CD14-positive monocyte (primary cell): ENCODE measurements around the gene NMS. TPM values are rescaled to one million over a fixed set of nuclear protein-coding genes. Genes with fewer than 3 reads are reported as not detected.

Experiments
- DNase-seq, 3 donors: peaks; one replicate each; pipeline ENCODE4 v3.0.0-alpha.2; 2011 to 2022
- H2AFZ ChIP-seq: 2 replicates; pipeline ENCODE4 v1.6.0; 2012; ENCODE audit warnings: mild to moderate bottlenecking, low read depth, low read length, inconsistent platforms; ENCODE audit not compliant: insufficient read depth, poor library complexity, severe bottlenecking
- H3K27ac ChIP-seq, 2 donors: 1 replicate in 1 of 2; 2 replicates in 1 of 2; pipeline ENCODE4 v1.5.1; 2012 to 2013; ENCODE audit warnings: low read length in 2 of 2, control low read depth in 1 of 2, inconsistent platforms in 1 of 2, low read depth in 1 of 2, mild to moderate bottlenecking in 1 of 2
- H3K27me3 ChIP-seq, 2 donors: one replicate each; pipeline versions ENCODE4 v1.6.0 to v1.6.1; 2011 to 2013; ENCODE audit warnings: low read length in 2 of 2; ENCODE audit not compliant: control insufficient read depth in 2 of 2, insufficient read depth in 2 of 2
- H3K36me3 ChIP-seq, 2 donors: replicated peaks in 1 of 2; 1 replicate in 1 of 2; 2 replicates in 1 of 2; pipeline versions ENCODE4 v1.5.1 to v1.6.1; 2012 to 2013; ENCODE audit warnings: low read length in 2 of 2, control low read depth in 1 of 2, inconsistent platforms in 1 of 2, mild to moderate bottlenecking in 1 of 2; ENCODE audit not compliant: insufficient read depth in 2 of 2, control insufficient read depth in 1 of 2
- H3K4me1 ChIP-seq, 2 donors: 1 replicate in 1 of 2; 2 replicates in 1 of 2; pipeline versions ENCODE4 v1.5.1 to v1.6.1; 2012 to 2013; ENCODE audit warnings: low read length in 2 of 2, control low read depth in 1 of 2, inconsistent platforms in 1 of 2, mild to moderate bottlenecking in 1 of 2, moderate library complexity in 1 of 2; ENCODE audit not compliant: insufficient read depth in 2 of 2, control insufficient read depth in 1 of 2
- H3K4me2 ChIP-seq: replicated peaks from 2 replicates; pipeline ENCODE3; 2012; ENCODE audit warnings: low read length, moderate library complexity, mild to moderate bottlenecking; ENCODE audit not compliant: poor library complexity, severe bottlenecking; ENCODE audit errors: extremely low read depth
- H3K4me3 ChIP-seq, 3 experiments: fragments of 200-600 bp in 1 of 3; sonication (generic) in 1 of 3; replicated peaks in 1 of 3; 1 replicate in 2 of 3; 2 replicates in 1 of 3; pipeline ENCODE4 v1.5.1; 2011 to 2013; ENCODE audit warnings: low read length in 3 of 3, mild to moderate bottlenecking in 3 of 3, control low read depth in 2 of 3, low read depth in 2 of 3, inconsistent platforms in 1 of 3, moderate library complexity in 1 of 3
- H3K79me2 ChIP-seq: 2 replicates; pipeline ENCODE4 v1.6.0; 2012; ENCODE audit warnings: mild to moderate bottlenecking, control low read depth, inconsistent platforms, low read length, moderate library complexity; ENCODE audit not compliant: insufficient read depth
- H3K9ac ChIP-seq: 2 replicates; pipeline ENCODE4 v1.6.0; 2017; ENCODE audit warnings: low read length, mild to moderate bottlenecking; ENCODE audit not compliant: insufficient read depth, poor library complexity, severe bottlenecking
- H3K9me3 ChIP-seq, 2 donors: replicated peaks in 1 of 2; 1 replicate in 1 of 2; 2 replicates in 1 of 2; pipeline versions ENCODE4 v1.5.1 to v1.6.1; 2012 to 2013; ENCODE audit warnings: low read length in 2 of 2, control low read depth in 1 of 2; ENCODE audit not compliant: control insufficient read depth in 1 of 2, insufficient read depth in 1 of 2
- H4K20me1 ChIP-seq: 2 replicates; pipeline ENCODE4 v1.6.0; 2012; ENCODE audit warnings: mild to moderate bottlenecking, low read length, control low read depth, moderate library complexity; ENCODE audit not compliant: insufficient read depth
- H3K27ac Mint-ChIP-seq, 7 donors: one replicate each; pipeline ENCODE4 v1.8.0; 2020; ENCODE audit warnings: mild to moderate bottlenecking in 7 of 7, mixed read lengths in 7 of 7, moderate library complexity in 6 of 7, inconsistent platforms in 2 of 7
- H3K27me3 Mint-ChIP-seq, 3 donors: one replicate each; pipeline ENCODE4 v1.8.0; 2021 to 2022; ENCODE audit warnings: low read depth in 3 of 3, mild to moderate bottlenecking in 3 of 3, mixed read lengths in 3 of 3, moderate library complexity in 3 of 3, inconsistent platforms in 1 of 3
- H3K36me3 Mint-ChIP-seq, 2 donors: one replicate each; pipeline ENCODE4 v1.8.0; 2020; ENCODE audit warnings: mixed read lengths in 2 of 2, inconsistent platforms in 1 of 2, mild to moderate bottlenecking in 1 of 2
- H3K4me1 Mint-ChIP-seq: one replicate; pipeline ENCODE4 v1.8.0; 2020; ENCODE audit warnings: mild to moderate bottlenecking, mixed read lengths
- H3K4me3 Mint-ChIP-seq, 2 donors: one replicate each; pipeline ENCODE4 v1.8.0; 2020; ENCODE audit warnings: mild to moderate bottlenecking in 2 of 2, mixed read lengths in 2 of 2, moderate library complexity in 1 of 2
- H3K9me3 Mint-ChIP-seq, 7 donors: one replicate each; pipeline ENCODE4 v1.8.0; 2020 to 2022; ENCODE audit warnings: mixed read lengths in 7 of 7, mild to moderate bottlenecking in 6 of 7, moderate library complexity in 6 of 7, inconsistent platforms in 2 of 7
- WGBS: methylation state at CpG from one replicate; pipeline ENCODE4 v1.1.5; 2013; ENCODE audit warnings: missing lambda C conversion rate; ENCODE audit not compliant: insufficient coverage; 5-methylcytosine and 5-hydroxymethylcytosine counted together
- intact Hi-C, 2 donors: fragments of 100-400 bp; cut with micrococcal nuclease; formaldehyde crosslinking; loops; one replicate each; pipeline versions ENCODE4 v1.15.0 to v1.15.1; 2023
- polyA plus RNA-seq, 3 donors: library from polyadenylated mRNA; depleted of rRNA in 1 of 3; unstranded in 2 of 3; stranded (reverse) in 1 of 3; fragments of 300-500 nt in 2 of 3; fragments of >200 nt in 1 of 3; fragmentation: Illumina TruSeq in 2 of 3; gene quantifications; 1 replicate in 2 of 3; 2 replicates in 1 of 3; pipeline ENCODE4 v1.2.3, GENCODE V29; 2012 to 2021
- TF ChIP-seq, protein P1 (sequence below): fragments of 200-600 bp; IDR thresholded peaks from one replicate; pipeline ENCODE4 v1.8.0; 2022; ENCODE audit warnings: antibody characterized with exemption, mild to moderate bottlenecking

The NMS gene
- polyA plus RNA-seq, 3 donors, result not detected

DNA sequence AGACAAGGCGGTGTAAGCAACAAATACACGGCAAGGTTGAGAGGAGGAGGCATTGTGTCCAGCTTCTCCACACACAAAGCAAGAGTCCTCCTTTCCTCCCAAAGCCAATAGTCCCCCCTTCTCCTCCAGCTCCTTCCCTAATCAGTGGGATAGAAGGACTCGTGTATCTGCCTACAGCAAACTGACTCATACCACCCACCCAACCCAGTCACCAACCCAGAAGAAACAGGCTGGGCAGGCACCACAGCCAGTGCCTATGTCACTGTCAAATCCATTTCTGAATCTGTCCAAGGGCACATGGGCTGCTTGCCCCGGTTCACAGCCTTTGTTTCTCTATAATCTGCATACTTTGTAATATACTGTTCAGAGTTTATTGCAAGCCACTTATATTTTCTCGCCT is 19.2 kb upstream of the NMS start:
- intact Hi-C loops, result no loop called here
- peaks cover 0 to 19% (median 12%) of the 10 kb centered on the region in 7 donors for H3K9me3 Mint-ChIP-seq
- Histone ChIP-seq H3K4me1 (no peaks in the 10 kb centered on the region), H4K20me1 (no peaks in the 10 kb centered on the region), H2AFZ (no peak overlapping the region), H3K27me3 (no peaks in the 10 kb centered on the region), H3K4me2 (no peak overlapping the region), H3K36me3 (no peaks in the 10 kb centered on the region), H3K79me2 (no peaks in the 10 kb centered on the region), H3K27ac (no peak overlapping the region), H3K9ac (no peak overlapping the region), H3K4me3 (no peak overlapping the region), H3K9me3 (peaks cover 2 to 20% of the 10 kb centered on the region in 2 donors)
- 83% methylated on average over 2 of the region's 5 CpGs for WGBS
- H3K4me3 Mint-ChIP-seq, result no peak overlapping the region
- no peaks in the 10 kb centered on the region for H3K4me1 Mint-ChIP-seq
- no peaks in the 10 kb centered on the region for H3K36me3 Mint-ChIP-seq
- DNase-seq, result no peak
- no peak overlapping the region for H3K27ac Mint-ChIP-seq
- TF ChIP-seq, protein P1, sequence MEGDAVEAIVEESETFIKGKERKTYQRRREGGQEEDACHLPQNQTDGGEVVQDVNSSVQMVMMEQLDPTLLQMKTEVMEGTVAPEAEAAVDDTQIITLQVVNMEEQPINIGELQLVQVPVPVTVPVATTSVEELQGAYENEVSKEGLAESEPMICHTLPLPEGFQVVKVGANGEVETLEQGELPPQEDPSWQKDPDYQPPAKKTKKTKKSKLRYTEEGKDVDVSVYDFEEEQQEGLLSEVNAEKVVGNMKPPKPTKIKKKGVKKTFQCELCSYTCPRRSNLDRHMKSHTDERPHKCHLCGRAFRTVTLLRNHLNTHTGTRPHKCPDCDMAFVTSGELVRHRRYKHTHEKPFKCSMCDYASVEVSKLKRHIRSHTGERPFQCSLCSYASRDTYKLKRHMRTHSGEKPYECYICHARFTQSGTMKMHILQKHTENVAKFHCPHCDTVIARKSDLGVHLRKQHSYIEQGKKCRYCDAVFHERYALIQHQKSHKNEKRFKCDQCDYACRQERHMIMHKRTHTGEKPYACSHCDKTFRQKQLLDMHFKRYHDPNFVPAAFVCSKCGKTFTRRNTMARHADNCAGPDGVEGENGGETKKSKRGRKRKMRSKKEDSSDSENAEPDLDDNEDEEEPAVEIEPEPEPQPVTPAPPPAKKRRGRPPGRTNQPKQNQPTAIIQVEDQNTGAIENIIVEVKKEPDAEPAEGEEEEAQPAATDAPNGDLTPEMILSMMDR, result no peak
- no peaks in the 10 kb centered on the region for H3K27me3 Mint-ChIP-seq

DNA sequence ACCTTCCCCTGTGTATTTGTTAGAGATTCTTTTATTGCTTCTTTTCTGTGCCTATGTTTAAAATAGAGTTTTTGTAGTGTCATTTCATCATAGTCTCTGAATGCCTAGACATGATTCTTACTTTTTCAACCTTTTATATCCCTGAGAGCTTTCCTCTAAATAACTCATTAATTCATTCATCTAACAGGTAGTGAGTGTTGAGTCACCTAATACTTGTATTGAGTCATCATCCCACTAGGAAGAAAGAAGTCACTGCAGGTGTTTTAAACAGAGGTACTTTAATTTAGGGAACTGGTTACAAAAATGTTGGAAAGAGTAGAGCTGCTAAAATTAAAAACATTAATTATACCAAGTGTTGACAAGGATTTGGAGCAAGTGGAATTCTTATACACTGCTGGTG is 18.5 kb upstream of the NMS start:
- Histone ChIP-seq H3K27ac (no peak overlapping the region), H2AFZ (no peak overlapping the region), H3K79me2 (no peaks in the 10 kb centered on the region), H3K4me3 (no peak overlapping the region), H3K9ac (no peak overlapping the region), H3K4me2 (no peak overlapping the region), H4K20me1 (no peaks in the 10 kb centered on the region), H3K9me3 (peaks cover 2 to 24% of the 10 kb centered on the region in 2 donors), H3K36me3 (no peaks in the 10 kb centered on the region), H3K27me3 (no peaks in the 10 kb centered on the region), H3K4me1 (no peaks in the 10 kb centered on the region)
- no peaks in the 10 kb centered on the region for H3K4me1 Mint-ChIP-seq
- H3K9me3 Mint-ChIP-seq, result peaks cover 2 to 24% (median 12%) of the 10 kb centered on the region in 7 donors
- no peak overlapping the region for H3K27ac Mint-ChIP-seq
- H3K27me3 Mint-ChIP-seq, result no peaks in the 10 kb centered on the region
- no peaks in the 10 kb centered on the region for H3K36me3 Mint-ChIP-seq
- DNase-seq, result no peak
- H3K4me3 Mint-ChIP-seq, result no peak overlapping the region
- TF ChIP-seq, protein P1, result no peak
- intact Hi-C loops, result no loop called here
